ENCODE data around the gene PTPRK.

Gene PTPRK

DNA sequence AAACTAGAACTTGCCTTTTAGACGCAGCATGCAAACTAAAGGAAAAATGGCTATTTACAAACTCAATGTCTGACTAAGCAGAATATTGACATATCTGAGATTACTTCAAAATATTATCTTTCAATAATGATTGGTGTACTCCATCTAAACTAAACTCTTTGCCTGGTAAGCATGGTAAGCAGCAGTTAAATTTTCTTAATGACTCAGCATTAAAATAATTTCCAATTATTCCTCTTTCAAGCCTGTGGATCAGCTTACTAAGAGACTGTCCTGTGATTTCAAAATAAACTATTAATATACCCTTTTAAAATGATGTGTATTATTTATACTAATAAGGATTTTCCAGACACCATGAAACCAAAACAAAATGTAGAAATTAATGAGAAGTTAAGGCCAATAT, 392.7 kb downstream of the PTPRK start:
- DNase-seq: no peak

- DNase-seq: no peak
Observed at GRCh38 chr6:128124713-128125112, 395.7 kb downstream of the PTPRK start.

DNA sequence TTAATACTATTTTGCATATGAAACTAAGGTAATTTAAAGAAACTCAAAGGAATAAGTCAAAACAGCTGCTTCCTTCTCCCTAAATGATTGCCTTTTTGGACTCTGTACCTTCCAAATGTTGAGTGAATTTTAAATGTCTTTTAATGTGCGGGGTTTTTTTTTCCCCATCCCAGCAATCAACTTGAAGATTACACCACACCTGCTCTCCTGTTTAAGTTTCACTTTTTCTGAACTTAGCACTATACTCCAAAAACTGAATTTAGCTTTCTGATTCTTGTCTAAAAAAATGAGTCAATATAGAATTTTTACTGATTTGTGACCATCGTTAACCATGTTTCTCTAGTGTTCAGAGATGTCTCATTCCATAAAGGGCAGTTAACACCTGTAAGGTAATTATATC, 398.8 kb downstream of the PTPRK start:
- DNase-seq: no peak

DNA sequence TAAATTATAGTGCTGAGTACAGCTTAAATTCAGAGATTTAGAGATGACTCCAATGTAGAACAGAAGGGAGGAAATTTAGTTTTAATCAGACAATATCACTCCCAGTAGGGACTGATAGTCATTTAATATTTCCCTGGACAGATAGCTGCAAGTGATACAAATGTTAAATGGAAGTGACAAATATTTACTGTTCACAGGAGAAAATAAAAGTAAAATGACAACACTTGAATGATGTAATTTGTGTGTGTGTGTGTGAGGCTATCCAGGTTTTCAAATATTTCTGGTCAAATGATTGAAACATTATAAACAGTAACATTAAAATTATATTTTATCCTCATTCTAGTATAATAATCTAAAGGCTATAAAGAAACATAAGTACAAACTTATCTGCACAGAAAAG, 399.2 kb downstream of the PTPRK start:
- DNase-seq: no peak

DNA sequence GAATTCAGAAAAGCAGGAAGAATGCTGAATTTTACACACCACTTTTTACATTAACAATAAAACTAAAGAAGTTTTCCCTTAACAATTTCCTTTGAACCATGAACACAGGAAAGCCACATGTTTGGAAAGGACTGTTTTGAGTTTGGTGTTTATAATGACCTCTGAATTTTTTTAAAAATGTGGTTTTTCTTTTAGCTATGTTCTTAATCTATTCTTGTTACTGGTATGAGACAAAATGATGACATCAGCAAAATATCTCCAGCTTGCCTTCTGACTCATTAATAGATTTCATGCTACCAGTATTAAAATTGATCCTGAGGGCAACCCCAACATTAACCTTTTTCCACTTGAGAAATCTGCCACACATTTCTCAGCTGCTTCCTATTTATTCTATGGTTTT, 402.0 kb downstream of the PTPRK start:
- DNase-seq: peak; percentile 78

DNA sequence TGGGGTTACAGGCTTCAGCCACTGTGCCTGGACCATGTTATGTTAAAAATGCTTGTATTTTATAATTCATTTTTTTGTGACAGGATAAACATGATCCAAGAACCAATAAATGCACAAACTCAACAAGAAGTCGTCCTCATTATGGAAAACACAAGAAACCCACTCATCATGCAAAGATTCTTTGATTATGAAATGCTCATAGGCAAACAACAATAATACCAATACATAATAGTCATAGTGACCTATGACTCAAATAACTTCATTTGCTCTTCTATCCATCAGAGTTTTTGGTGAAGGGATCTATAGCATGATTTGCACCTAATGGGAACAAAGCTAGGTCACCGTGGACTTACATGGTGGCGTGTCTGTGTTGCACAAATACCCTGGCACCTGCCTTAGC, 402.5 kb downstream of the PTPRK start:
- no peak for DNase-seq

DNA sequence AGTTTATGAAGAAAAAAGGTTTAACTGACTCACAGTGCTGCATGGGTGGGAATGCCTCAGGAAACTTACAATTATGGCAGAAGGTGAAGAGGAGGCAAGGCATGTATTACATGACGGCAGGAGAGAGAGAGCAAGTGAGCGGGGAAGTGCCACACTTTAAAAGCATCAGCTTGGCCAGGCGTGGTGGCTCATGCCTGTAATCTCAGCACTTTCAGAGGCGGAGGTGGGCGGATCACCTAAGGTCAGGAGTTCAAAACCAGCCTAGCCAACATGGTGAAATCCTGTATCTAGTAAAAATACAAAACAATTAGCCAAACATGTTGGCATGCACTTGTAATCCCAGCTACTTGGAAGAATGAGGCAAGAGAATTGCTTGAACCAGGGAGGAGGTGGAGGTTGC, 406.2 kb downstream of the PTPRK start:
- no peak for DNase-seq

GRCh38 chr6:128112494-128112893, 407.9 kb downstream of the PTPRK start:
- no peak for DNase-seq

- DNase-seq: no peak
Observed at GRCh38 chr6:128111096-128111495, 409.3 kb downstream of the PTPRK start.

GRCh38 chr6:128107682-128108081, 412.7 kb downstream of the PTPRK start:
- no peak for DNase-seq

DNA sequence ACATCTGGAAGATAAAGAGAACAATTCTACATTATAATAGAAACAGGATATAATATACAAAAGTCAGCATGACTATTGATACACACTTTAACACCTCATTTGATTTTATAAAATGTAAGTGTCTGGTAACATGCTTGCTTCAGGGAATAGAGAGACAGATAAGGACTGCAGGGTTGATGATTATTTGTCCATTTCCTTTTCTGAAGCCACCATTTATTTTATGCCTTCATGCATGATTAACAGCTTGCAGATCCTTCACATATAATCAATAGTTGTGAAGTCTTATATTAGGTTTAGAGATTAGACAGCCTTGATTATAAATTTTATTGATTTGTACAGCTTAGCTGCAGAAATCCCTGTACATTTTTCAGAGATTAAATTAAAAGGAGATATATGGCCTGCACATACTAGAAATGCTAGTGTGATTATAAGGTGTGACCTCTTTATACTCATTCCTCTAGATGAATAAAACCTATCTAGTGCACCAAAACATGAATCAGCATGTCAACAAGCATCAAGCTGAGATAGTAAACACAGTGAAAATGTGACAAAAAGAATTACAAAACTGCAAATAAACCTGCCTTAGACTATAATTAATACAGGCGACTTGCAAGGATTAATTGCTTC, 420.7 kb downstream of the PTPRK start:
- DNase-seq: no peak

- peak; percentile 14 for DNase-seq
Observed at GRCh38 chr6:128098000-128098581, 422.3 kb downstream of the PTPRK start.

DNA sequence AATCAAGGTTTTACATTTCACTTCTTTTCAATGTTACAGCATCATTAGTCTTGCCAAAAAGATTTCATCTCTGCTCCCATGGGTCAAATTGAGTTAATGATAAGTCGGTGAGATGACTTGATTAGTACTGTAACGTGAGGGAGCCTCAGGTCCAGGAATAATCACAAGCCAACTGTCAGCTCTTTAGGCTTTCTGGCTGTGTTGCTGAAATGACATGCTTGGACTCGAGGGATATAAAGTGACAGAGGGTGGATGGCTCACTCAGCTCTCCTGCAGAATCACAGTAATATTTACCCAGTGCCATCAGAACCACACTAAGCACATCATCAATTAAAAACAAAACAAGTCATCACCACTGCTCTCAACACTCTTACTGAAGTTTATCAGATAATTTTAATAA, 423.4 kb downstream of the PTPRK start:
- no peak for DNase-seq

GRCh38 chr6:128095362-128095761, 425.0 kb downstream of the PTPRK start:
- no peak for DNase-seq

GRCh38 chr6:128079021-128079420, 441.4 kb downstream of the PTPRK start:
- DNase-seq: peak; percentile 34

GRCh38 chr6:128078276-128078675, 442.1 kb downstream of the PTPRK start:
- DNase-seq: no peak

DNA sequence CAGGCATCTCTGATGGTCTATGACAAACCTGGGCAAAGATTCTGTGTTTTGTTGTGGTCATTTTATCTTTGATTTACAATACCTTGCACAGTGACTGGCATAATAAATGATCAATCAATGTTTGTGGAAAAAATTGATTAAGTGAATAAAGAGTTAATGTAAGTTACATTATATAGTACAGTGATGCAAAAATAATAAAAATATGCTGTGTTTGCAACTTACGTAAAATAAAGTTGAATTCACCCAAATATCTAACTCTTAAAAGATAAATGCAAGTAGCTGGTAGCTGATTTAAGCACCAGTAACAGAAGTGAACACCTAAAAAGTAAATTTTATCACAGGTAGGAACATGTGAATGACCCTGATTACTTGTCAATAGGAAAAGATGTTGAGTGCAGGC, 443.6 kb downstream of the PTPRK start:
- no peak for DNase-seq

GRCh38 chr6:128074567-128074966, 445.8 kb downstream of the PTPRK start:
- DNase-seq: no peak

GRCh38 chr6:128073389-128073788, 447.0 kb downstream of the PTPRK start:
- DNase-seq: no peak

- no peak for DNase-seq
Observed at GRCh38 chr6:128071212-128071611, 449.2 kb downstream of the PTPRK start.

- peak; percentile 44 for DNase-seq
Observed at GRCh38 chr6:128070406-128070805, 450.0 kb downstream of the PTPRK start.

GRCh38 chr6:128069188-128069587, 451.2 kb downstream of the PTPRK start:
- DNase-seq: peak; percentile 80

DNA sequence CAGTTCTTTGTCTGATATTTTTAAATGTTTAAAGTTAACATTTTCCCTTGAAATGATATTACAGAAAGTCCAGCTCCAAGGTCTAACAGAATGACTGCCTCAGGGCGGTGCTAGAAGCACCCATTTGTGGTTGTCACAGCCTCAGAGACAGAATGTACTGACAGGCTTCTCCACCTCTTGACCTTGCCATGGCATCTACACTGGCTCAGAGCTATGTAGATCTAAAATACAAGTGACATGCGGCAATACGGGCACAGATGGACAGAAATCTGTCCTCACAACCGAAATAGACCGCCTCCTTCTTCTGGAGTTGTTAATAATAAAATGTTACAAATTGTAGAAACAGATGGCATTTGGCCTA, 452.3 kb downstream of the PTPRK start:
- DNase-seq: no peak

GRCh38 chr6:128067446-128068118, 452.8 kb downstream of the PTPRK start:
- no peak for DNase-seq
